GM13976 (cell line): ENCODE data around the gene KLF1.

Source experiments
- DNase-seq: peaks from one replicate; pipeline ENCODE4 v3.0.0; 2012; ENCODE audit warnings: low spot score
- CTCF ChIP-seq: IDR thresholded peaks from 2 replicates; pipeline ENCODE4 v1.5.1; 2012; ENCODE audit warnings: borderline replicate concordance, mild to moderate bottlenecking; ENCODE audit not compliant: insufficient read depth; ENCODE audit errors: extremely low read depth, missing control alignments, control extremely low read depth
- in situ Hi-C: fragments of 300-500 bp; cut with MboI; formaldehyde crosslinking; loops from one replicate; pipeline ENCODE4 v1.12.0; 2022; ENCODE audit warnings: low sequenced_read_pairs, mixed read lengths, inconsistent platforms; ENCODE audit not compliant: unreplicated experiment

KLF1 gene

GRCh38 chr19:12886969-12887747, at the start of gene KLF1:
Gene KLF1 (minus strand): TSS chr19:12887201. CDS start chr19:12887140, 61 bp downstream.
- no peak for TF ChIP-seq CTCF

GRCh38 chr19:12936582-12936981, 49.6 kb upstream of the KLF1 start:
- DNase-seq, result no peak
- TF ChIP-seq CTCF, result no peak
- in situ Hi-C loops, result no loop called here

More at GRCh38 chr19:12886969-12887747, at the start of gene KLF1:
- in situ Hi-C loops, result no loop called here
- DNase-seq, result no peak

- no peak for TF ChIP-seq CTCF
- in situ Hi-C loops, result no loop called here
- no peak for DNase-seq
Measured at GRCh38 chr19:12935071-12935470, 48.1 kb upstream of the KLF1 start.

GRCh38 chr19:12933287-12934072, 46.5 kb upstream of the KLF1 start, which contains the start of gene FARSA:
Gene FARSA (minus strand): TSS chr19:12933711. CDS start chr19:12933696, 15 bp downstream.
- no peak for TF ChIP-seq CTCF
- in situ Hi-C loops, result no loop called here
- peak; percentile 94 for DNase-seq

- in situ Hi-C loops, result no loop called here
- no peak for TF ChIP-seq CTCF
- DNase-seq, result no peak
Measured at GRCh38 chr19:12932392-12933286, 45.6 kb upstream of the KLF1 start.
